Effector CD4-positive, alpha-beta T cell (primary cell): ENCODE data around the gene MSL2.
"Not testable (repeated sequence)": the region's sequence is repeated elsewhere in the genome, so short reads cannot be mapped to it uniquely, and the experiment has no call there.

Experiments used
- DNase-seq: peaks from one replicate; pipeline ENCODE4 v3.0.0-alpha.2; 2020

Gene MSL2

DNA sequence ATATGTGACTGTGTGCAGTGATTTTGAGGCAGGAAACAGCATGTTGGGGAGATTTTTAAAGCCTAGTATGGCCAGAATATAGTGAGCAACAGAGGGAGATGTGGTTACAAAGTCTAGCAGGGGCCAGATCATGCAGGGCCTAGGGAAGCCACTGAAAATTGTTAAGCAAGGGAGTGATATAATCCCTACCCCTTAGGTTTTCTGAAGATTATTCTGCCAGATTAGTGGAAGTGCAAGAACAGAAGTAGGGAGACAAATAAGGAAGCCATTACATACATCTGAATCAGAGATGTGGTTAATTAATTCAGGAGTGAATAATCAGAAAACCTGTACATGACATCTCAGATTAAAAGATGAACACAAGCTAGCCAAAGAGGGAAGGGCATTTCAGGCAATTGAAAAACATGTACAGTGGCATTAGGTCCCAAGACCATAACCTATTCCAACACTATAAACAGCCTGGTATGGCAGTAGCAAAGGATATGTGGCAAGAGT is 54.8 kb downstream of the MSL2 start:
- no peak for DNase-seq

DNA sequence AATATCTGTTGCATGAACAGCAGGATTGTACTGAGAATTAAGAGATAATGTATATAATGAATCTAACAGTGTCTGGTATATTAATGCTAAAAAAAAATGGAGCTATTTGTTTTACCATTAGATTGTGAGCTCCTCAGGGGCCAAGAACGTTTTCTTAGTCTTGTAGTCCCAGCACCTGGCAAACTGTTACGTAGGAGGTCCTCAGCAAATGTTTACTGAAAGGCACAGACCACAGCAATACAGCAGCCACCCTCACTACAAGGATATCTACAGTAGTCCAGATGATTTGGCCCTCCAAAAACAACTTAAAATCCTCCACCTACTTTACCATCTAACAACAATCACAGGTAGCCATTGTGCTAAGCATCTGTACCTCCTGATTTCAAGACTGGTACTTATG is 59.7 kb downstream of the MSL2 start:
- no peak for DNase-seq

- no peak for DNase-seq
Observed at GRCh38 chr3:136135039-136135802, 60.9 kb downstream of the MSL2 start.

DNA sequence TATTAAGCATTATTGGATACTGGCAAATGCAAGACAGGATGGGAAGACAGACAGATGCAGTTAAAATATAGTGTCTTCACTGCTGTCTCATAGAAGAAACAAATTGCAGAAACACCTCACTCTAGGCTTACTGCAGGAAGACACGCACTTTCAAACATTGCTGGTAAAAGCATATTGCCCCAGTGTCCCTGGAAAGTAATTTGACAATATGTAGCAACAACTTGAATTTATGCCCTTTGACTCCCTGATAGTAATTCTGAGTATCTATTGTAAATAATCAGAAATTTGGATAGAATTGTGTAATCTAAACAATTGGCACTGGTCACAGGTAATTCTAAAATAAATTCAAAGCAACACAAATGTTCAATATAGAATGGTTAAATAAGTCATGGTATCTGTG is 62.0 kb downstream of the MSL2 start:
- DNase-seq = no peak

GRCh38 chr3:136131647-136132046 is 64.5 kb downstream of the MSL2 start:
- DNase-seq = not testable (repeated sequence)

DNA sequence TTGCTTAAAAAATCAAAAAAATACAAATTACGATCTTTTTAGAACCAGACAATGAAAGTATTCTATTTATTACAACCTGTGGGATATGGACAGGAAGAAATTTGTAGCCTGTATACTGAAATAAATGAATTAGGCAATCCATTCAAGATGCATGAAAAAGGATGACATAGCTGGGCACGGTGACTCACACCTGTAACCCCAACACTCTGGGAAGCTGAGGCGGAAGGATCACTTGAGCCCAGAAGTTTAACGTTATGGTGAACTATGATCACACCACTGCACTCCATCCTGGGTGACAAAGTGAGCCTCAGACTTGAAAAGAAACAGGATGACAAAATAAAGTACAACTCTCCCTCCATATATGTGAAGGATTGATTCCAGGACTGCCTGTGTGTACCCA is 74.1 kb downstream of the MSL2 start:
- DNase-seq = no peak

- DNase-seq = no peak
Observed at GRCh38 chr3:136120373-136121348, 75.5 kb downstream of the MSL2 start.

GRCh38 chr3:136119783-136120182 is 76.4 kb downstream of the MSL2 start:
- not testable (repeated sequence) for DNase-seq

- not testable (repeated sequence) for DNase-seq
Observed at GRCh38 chr3:136119332-136119731, 76.8 kb downstream of the MSL2 start.

DNA sequence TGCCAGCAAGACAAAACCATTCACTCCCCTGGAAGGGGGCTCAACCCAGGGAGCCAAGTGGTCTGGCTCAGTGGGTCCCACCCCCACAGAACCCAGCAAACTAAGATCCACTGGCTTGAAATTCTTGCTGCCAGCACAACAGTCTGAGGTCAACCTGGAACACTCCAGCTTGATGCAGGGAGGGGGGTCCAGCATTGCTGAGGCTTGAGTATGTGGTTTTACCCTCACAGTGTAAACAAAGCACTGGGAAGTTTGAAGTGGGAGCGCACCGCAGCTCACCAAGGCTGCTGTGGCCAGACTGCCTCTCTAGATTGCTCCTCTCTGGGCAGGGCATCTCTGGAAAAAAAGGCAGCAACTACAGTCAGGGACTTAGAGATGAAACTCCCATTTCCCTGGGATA is 81.7 kb downstream of the MSL2 start:
- DNase-seq = no peak

DNA sequence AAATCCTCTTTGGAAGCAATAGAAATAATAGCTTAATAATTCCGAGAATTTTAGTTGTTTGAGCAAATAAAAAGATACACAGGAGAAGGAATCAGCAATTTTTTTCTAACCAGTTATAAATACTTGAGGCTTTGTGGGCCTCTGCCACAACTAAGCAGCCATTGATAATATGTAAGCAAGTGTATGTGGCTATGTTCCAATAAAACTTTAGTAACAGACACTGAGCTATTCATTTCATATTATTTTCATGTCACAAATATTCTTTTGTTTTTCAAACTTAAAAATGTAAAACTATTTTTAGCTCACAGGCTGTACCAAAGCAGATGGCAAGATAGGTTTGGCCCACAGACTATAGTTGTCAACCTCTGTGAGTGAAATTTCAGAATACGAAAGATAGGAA is 85.7 kb downstream of the MSL2 start:
- no peak for DNase-seq

DNA sequence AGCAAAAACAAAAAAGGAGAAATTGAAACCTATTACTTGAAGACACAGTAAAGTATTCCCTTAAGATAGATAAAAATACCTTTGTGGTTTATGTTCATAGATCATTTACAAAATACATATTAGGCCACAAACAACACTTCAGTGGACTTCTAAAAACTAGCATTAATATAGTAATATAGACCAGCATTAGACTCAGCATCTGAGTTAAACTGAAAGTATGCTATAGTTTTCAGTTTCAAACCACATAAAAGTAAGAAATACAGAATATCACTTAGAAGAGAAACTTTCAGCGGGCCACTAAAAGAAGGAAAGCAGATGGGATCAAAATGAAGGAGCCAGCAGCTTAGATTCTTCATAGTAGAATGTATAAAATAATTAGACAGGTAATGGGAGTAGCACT is 86.6 kb downstream of the MSL2 start:
- no peak for DNase-seq

DNA sequence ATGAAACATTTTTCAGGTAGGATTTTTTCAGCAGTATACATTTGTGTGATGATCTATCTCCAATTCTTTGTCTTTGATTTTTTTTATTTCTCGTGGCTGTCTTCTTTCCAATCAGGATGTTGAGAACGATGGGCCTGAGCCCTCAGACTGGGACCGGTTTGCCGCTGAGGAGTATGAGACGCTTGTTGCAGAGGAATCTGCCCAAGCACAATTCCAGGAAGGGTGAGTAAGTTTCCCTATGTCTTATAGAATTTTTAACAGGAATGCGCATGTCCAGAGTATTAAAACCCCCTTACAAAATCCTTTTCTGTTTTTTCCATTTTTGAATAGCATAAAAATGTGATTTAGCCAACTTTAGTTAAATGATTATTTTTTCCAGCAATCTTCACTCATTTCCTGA is 90.0 kb downstream of the MSL2 start:
- DNase-seq = no peak

DNA sequence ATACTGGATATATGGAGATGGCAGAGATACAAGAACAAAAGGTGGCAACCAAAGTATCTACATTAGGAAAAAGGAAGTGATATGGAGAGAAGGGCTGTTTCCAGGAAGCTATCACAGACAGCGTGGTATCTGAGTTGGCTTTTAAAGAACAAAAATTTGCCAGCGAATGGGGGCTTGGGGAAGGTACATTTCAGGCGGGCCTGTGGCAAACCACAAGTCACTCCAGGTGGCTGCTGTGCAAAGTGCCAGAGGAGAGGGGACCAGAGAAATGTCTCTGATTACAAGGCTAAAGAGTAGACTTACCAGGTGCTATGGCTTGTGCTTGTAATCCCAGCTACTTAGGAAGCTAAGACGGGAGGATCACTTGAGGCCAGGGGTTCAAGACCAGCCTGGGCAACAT is 91.1 kb downstream of the MSL2 start:
- no peak for DNase-seq
